ENCODE data around the gene SLC26A9.

- no peak for TF ChIP-seq CTCF (tag by site-specific recombination; IDR thresholded peaks at IDR 0.05)
- no peak for TF ChIP-seq ZNF10 (tag by site-specific recombination; IDR thresholded peaks at IDR 0.05)
- no peak for TF ChIP-seq SETDB1 (IDR thresholded peaks at IDR 0.05; ENCODE audit: insufficient read length, low read length)
Observed at GRCh38 chr1:205991237-205991636, 48.0 kb upstream of the SLC26A9 start.
